ENCODE results near the gene FAAP20.

- TF ChIP-seq CTCF (conservative IDR thresholded peaks at IDR 0.05), result no peak
- TF ChIP-seq EZH2 (IDR thresholded peaks at IDR 0.05; ENCODE audit: low read depth), result no peak
These were observed 874 bp downstream of the FAAP20 start for GRCh38 chr1:2193514-2194281.

Data from PC-9 (cell line).